K562 (cell line): ENCODE results near the gene HNRNPF. TPM values are rescaled to one million over a fixed set of nuclear protein-coding genes. Genes with fewer than 3 reads are reported as not detected.

Source experiments
- BRD9 ChIP-seq: fragments of 450-650 bp; IDR thresholded peaks from 2 replicates; pipeline ENCODE4 v1.6.1; 2018; ENCODE audit warnings: low read depth; ENCODE audit not compliant: partially characterized antibody
- MED1 ChIP-seq: sonication (generic); formaldehyde crosslinking; IDR thresholded peaks from 2 replicates; pipeline ENCODE4 v1.8.1; 2023; ENCODE audit warnings: missing genetic modification reagents, borderline replicate concordance
- MYC ChIP-seq, 2 experiments: fragments of 250-450 bp in 1 of 2; sonication (Bioruptor Pico) in 1 of 2; IDR thresholded peaks; 2 replicates each; pipeline versions ENCODE4 v1.5.1 to v1.6.1; 2012 to 2021; ENCODE audit warnings: low read depth in 2 of 2, borderline replicate concordance in 1 of 2, improper control_type of control experiment in 1 of 2, low read length in 1 of 2, mild to moderate bottlenecking in 1 of 2, moderate library complexity in 1 of 2
- POLR2A ChIP-seq: fragments of 450-650 bp; conservative IDR thresholded peaks from 2 replicates; pipeline ENCODE4 v1.6.1; 2016
- TAF1 ChIP-seq: IDR thresholded peaks from 2 replicates; pipeline ENCODE4 v1.6.1; 2011; ENCODE audit warnings: mild to moderate bottlenecking, low read length, moderate library complexity; ENCODE audit not compliant: insufficient read depth, control insufficient read depth, severe bottlenecking; ENCODE audit errors: extremely low read depth
- TRIM28 ChIP-seq: fragments of 450-650 bp; IDR thresholded peaks from 2 replicates; pipeline ENCODE4 v1.6.1; 2017
- ZBTB17 ChIP-seq: fragments of 450-650 bp; formaldehyde crosslinking; IDR thresholded peaks from 2 replicates; pipeline ENCODE4 v1.4.0; 2020; ENCODE audit warnings: mild to moderate bottlenecking
- ZNF134 ChIP-seq: fragments of 250-450 bp; sonication (Bioruptor Pico); conservative IDR thresholded peaks from 2 replicates; pipeline ENCODE4 v1.4.0; 2020
- polyA plus RNA-seq, 8 experiments: library from polyadenylated mRNA; depleted of rRNA in 4 of 8; stranded (reverse) in 5 of 8; unstranded in 3 of 8; fragments of >200 nt; fragmentation: Nextera tagmentation in 2 of 8; fragmentation: Illumina TruSeq in 1 of 8; extraction: Ambion mirVana in 2 of 8; extraction: Trizol in 1 of 8; gene quantifications; 2 replicates each; pipeline versions ENCODE4 v1.2.1 to v1.2.3, GENCODE V29; 2011 to 2014; ENCODE audit warnings: inconsistent platforms in 1 of 8, missing spikeins in 1 of 8
- total RNA-seq, 7 experiments: library from RNA; depleted of rRNA in 6 of 7; stranded (reverse); fragments of >200 nt in 6 of 7; fragmentation: Illumina TruSeq in 2 of 7; extraction: Trizol in 2 of 7; gene quantifications; 2 replicates each; pipeline versions ENCODE4 v1.2.1 to v1.2.3, GENCODE V29; 2011 to 2021; ENCODE audit warnings: low replicate concordance in 1 of 7
- TF ChIP-seq, protein P1 (sequence below): fragments of 450-650 bp; IDR thresholded peaks from 2 replicates; pipeline ENCODE4 v1.6.1; 2014; ENCODE audit warnings: low read depth, mild to moderate bottlenecking, moderate library complexity, borderline replicate concordance
- TF ChIP-seq, protein P2 (sequence below): IDR thresholded peaks from 3 replicates; pipeline ENCODE4 v1.6.1; 2011; ENCODE audit warnings: borderline replicate concordance, mild to moderate bottlenecking; ENCODE audit not compliant: insufficient read length, insufficient read depth
- TF ChIP-seq, protein P3 (sequence below): fragments of 250-450 bp; sonication (Bioruptor Pico); IDR thresholded peaks from 2 replicates; pipeline ENCODE4 v1.5.0; 2022; ENCODE audit warnings: mild to moderate bottlenecking
- TF ChIP-seq, protein P4 (sequence below), 2 experiments: fragments of 450-650 bp in 1 of 2; sonication (generic) in 1 of 2; formaldehyde crosslinking in 1 of 2; IDR thresholded peaks in 1 of 2; conservative IDR thresholded peaks in 1 of 2; 2 replicates each; pipeline versions ENCODE4 v1.6.1 to v1.8.1; 2016 to 2023; ENCODE audit warnings: mild to moderate bottlenecking in 2 of 2, moderate library complexity in 2 of 2, inconsistent platforms in 1 of 2, missing genetic modification reagents in 1 of 2
- TF ChIP-seq, protein P5 (sequence below): IDR thresholded peaks from 2 replicates; pipeline ENCODE4 v1.6.1; 2011; ENCODE audit not compliant: insufficient read length; ENCODE audit errors: extremely low read depth
- TF ChIP-seq, protein P6 (sequence below): fragments of 450-650 bp; formaldehyde crosslinking; IDR thresholded peaks from 2 replicates; pipeline ENCODE4 v1.4.0; 2022; ENCODE audit warnings: missing genetic modification characterization

Gene HNRNPF
- total and polyA plus RNA-seq, 9 of the 15 experiments (the other 6 are each of a cell fraction or from before 2014, with no cell fraction given), result 192 to 489 (median 416) TPM

DNA sequence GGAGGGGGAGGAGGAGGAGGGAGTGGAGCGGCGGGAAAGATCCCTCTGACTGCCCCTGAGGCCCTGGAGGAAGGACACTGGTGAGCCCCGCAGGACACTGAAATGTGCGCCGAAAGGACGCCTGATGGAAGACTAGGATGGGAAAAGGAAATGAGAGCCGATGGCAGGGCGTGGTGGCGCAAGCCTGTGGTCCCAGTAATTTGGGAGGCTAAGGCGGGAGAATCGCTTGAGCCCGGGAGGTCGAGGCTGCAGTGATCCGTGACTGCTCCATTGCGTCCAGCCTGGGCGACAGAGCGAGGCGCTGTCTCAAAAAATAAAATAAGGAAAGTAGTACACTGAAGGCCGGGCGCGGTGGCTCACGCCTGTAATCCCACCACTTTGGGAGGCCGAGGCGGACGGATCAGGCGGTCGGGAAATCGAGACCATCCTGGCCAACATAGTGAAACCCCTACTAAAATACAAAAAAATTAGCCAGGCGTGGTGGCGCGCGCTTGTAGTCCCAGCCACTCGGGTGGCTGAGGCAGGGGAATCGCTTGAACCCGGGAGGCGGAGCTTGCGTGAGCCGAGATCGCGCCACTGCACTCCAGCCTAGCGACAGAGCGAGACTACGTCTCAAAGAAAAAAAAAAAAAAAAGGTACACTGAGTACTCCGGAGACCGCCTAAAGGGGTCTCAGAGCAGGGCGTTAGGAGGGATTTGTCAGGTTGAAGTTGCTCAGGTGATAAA lies 561 bp upstream of the HNRNPF start (continued):
- TF ChIP-seq ZBTB17 (CRISPR knock-in tag), result peak; percentile 13; the same call in 1 of the 2 replicates
- TF ChIP-seq, protein P1, sequence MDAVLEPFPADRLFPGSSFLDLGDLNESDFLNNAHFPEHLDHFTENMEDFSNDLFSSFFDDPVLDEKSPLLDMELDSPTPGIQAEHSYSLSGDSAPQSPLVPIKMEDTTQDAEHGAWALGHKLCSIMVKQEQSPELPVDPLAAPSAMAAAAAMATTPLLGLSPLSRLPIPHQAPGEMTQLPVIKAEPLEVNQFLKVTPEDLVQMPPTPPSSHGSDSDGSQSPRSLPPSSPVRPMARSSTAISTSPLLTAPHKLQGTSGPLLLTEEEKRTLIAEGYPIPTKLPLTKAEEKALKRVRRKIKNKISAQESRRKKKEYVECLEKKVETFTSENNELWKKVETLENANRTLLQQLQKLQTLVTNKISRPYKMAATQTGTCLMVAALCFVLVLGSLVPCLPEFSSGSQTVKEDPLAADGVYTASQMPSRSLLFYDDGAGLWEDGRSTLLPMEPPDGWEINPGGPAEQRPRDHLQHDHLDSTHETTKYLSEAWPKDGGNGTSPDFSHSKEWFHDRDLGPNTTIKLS, result no peak
- TF ChIP-seq, protein P2, sequence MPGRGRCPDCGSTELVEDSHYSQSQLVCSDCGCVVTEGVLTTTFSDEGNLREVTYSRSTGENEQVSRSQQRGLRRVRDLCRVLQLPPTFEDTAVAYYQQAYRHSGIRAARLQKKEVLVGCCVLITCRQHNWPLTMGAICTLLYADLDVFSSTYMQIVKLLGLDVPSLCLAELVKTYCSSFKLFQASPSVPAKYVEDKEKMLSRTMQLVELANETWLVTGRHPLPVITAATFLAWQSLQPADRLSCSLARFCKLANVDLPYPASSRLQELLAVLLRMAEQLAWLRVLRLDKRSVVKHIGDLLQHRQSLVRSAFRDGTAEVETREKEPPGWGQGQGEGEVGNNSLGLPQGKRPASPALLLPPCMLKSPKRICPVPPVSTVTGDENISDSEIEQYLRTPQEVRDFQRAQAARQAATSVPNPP, result no peak
- TF ChIP-seq, protein P3, sequence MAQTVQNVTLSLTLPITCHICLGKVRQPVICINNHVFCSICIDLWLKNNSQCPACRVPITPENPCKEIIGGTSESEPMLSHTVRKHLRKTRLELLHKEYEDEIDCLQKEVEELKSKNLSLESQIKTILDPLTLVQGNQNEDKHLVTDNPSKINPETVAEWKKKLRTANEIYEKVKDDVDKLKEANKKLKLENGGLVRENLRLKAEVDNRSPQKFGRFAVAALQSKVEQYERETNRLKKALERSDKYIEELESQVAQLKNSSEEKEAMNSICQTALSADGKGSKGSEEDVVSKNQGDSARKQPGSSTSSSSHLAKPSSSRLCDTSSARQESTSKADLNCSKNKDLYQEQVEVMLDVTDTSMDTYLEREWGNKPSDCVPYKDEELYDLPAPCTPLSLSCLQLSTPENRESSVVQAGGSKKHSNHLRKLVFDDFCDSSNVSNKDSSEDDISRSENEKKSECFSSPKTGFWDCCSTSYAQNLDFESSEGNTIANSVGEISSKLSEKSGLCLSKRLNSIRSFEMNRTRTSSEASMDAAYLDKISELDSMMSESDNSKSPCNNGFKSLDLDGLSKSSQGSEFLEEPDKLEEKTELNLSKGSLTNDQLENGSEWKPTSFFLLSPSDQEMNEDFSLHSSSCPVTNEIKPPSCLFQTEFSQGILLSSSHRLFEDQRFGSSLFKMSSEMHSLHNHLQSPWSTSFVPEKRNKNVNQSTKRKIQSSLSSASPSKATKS (CRISPR knock-in tag), result no peak
- TF ChIP-seq, protein P4, sequence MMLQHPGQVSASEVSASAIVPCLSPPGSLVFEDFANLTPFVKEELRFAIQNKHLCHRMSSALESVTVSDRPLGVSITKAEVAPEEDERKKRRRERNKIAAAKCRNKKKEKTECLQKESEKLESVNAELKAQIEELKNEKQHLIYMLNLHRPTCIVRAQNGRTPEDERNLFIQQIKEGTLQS (IDR thresholded peaks at IDR 0.05), result 0 out of 2 replicates have a peak, but pooled peaks have one; percentile 12
- TF ChIP-seq, protein P4 (CRISPR knock-in tag; conservative IDR thresholded peaks at IDR 0.05), result no peak
- TF ChIP-seq, protein P5, sequence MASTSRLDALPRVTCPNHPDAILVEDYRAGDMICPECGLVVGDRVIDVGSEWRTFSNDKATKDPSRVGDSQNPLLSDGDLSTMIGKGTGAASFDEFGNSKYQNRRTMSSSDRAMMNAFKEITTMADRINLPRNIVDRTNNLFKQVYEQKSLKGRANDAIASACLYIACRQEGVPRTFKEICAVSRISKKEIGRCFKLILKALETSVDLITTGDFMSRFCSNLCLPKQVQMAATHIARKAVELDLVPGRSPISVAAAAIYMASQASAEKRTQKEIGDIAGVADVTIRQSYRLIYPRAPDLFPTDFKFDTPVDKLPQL, result no peak
- 0 out of 2 replicates have a peak, but pooled peaks have one; percentile 22 for TF ChIP-seq ZNF134
- no peak for TF ChIP-seq MYC (IDR thresholded peaks at IDR 0.05; ENCODE audit: low read depth, low read length)
- peak; percentile 55; the same call in 1 of the 2 replicates for TF ChIP-seq MYC (CRISPR knock-in tag; IDR thresholded peaks at IDR 0.05; ENCODE audit: borderline replicate concordance, low read depth)
- TF ChIP-seq, protein P6, sequence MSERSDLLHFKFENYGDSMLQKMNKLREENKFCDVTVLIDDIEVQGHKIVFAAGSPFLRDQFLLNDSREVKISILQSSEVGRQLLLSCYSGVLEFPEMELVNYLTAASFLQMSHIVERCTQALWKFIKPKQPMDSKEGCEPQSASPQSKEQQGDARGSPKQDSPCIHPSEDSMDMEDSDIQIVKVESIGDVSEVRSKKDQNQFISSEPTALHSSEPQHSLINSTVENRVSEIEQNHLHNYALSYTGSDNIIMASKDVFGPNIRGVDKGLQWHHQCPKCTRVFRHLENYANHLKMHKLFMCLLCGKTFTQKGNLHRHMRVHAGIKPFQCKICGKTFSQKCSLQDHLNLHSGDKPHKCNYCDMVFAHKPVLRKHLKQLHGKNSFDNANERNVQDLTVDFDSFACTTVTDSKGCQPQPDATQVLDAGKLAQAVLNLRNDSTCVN (CRISPR knock-in tag), result 0 out of 2 replicates have a peak, but pooled peaks have one; percentile 60
- no peak for TF ChIP-seq MED1 (CRISPR knock-in tag)
- TF ChIP-seq POLR2A, result 0 out of 2 replicates have a peak, but pooled peaks have one; percentile 8
- peak; percentile 19 for TF ChIP-seq TAF1
- TF ChIP-seq BRD9, result peak; percentile 48
- TF ChIP-seq TRIM28, result peak; percentile 43; the same call in 1 of the 2 replicates
